ENCODE measurements around the gene RFWD3. TPM values are rescaled to one million over a fixed set of nuclear protein-coding genes. Genes with fewer than 3 reads are reported as not detected.

The RFWD3 gene
- total and polyA plus RNA-seq, 2 of the 13 experiments (the other 11 are each of a cell fraction or from before 2014, with no cell fraction given), result 23.4 to 62.6 TPM

- TF ChIP-seq RBM39 (IDR thresholded peaks at IDR 0.05; ENCODE audit: low read depth, low read length, poor library complexity, severe bottlenecking) (peak; percentile 69), ZNF740 (CRISPR knock-in tag; IDR thresholded peaks at IDR 0.05) (peak; percentile 82), SMARCE1 (IDR thresholded peaks at IDR 0.05; ENCODE audit: borderline replicate concordance) (no peak), ZNF550 (CRISPR knock-in tag; IDR thresholded peaks at IDR 0.05; ENCODE audit: borderline replicate concordance) (peak; percentile 79; the same call in 1 of the 2 replicates), TFDP1 (CRISPR knock-in tag; IDR thresholded peaks at IDR 0.05; ENCODE audit: borderline replicate concordance) (peak; percentile 78; the same call in 1 of the 2 replicates), CC2D1A (CRISPR knock-in tag; IDR thresholded peaks at IDR 0.05) (no peak), ZNF142 (CRISPR knock-in tag; IDR thresholded peaks at IDR 0.05) (peak; percentile 82; the same call in 1 of the 2 replicates), ZBTB42 (CRISPR knock-in tag; IDR thresholded peaks at IDR 0.05) (peak; percentile 74; the same call in 1 of the 2 replicates), KLF12 (CRISPR knock-in tag; IDR thresholded peaks at IDR 0.05; ENCODE audit: borderline replicate concordance) (peak; percentile 93; the same call in 1 of the 2 replicates), NCOA1 (CRISPR knock-in tag; IDR thresholded peaks at IDR 0.05) (peak; percentile 88; the same call in 1 of the 2 replicates), ZHX2 (IDR thresholded peaks at IDR 0.05; ENCODE audit: low read depth) (peak; percentile 48; the same call in 1 of the 2 replicates), ZHX2 (CRISPR knock-in tag; IDR thresholded peaks at IDR 0.05; ENCODE audit: borderline replicate concordance) (peak; percentile 93), TBL1XR1 (IDR thresholded peaks at IDR 0.05; ENCODE audit: borderline replicate concordance, low read length, partially characterized antibody) (no peak), HDAC6 (IDR thresholded peaks at IDR 0.05; ENCODE audit: low read depth, low read length) (no peak)
These were observed 60.0 kb downstream of the RFWD3 start, which contains the start of gene GLG1 (continued) for GRCh38 chr16:74606521-74607309.

Data from HepG2 (cell line).